Progenitor cell of endocrine pancreas (in vitro differentiated cells): ENCODE results near the gene TOMM70. TPM values are rescaled to one million over a fixed set of nuclear protein-coding genes. Genes with fewer than 3 reads are reported as not detected.
"Not testable (repeated sequence)": the region's sequence is repeated elsewhere in the genome, so short reads cannot be mapped to it uniquely, and the experiment has no call there.

Experiments
- DNase-seq: peaks from one replicate; pipeline ENCODE4 v3.0.0; 2021; ENCODE audit warnings: low spot score; ENCODE audit not compliant: unreplicated experiment
- H3K27ac Mint-ChIP-seq: 2 replicates; pipeline ENCODE4 v1.8.0; 2021; ENCODE audit warnings: mild to moderate bottlenecking, moderate library complexity, mixed read lengths
- H3K27me3 Mint-ChIP-seq: 2 replicates; pipeline ENCODE4 v1.8.0; 2021; ENCODE audit warnings: mixed read lengths
- H3K36me3 Mint-ChIP-seq: 2 replicates; pipeline ENCODE4 v1.8.0; 2022; ENCODE audit warnings: mixed read lengths; ENCODE audit not compliant: insufficient read depth
- H3K4me1 Mint-ChIP-seq: 2 replicates; pipeline ENCODE4 v1.8.0; 2021; ENCODE audit warnings: low read depth, mixed read lengths
- H3K4me3 Mint-ChIP-seq: 2 replicates; pipeline ENCODE4 v1.8.0; 2021; ENCODE audit warnings: low read depth, mild to moderate bottlenecking, moderate library complexity, mixed read lengths
- H3K9me3 Mint-ChIP-seq: 2 replicates; pipeline ENCODE4 v1.8.0; 2021; ENCODE audit warnings: low read depth, mixed read lengths
- long read RNA-seq: library from polyadenylated mRNA; unstranded; transcript quantifications from one replicate; pipeline ENCODE4 v2.0.0, GENCODE V29; 2020
- total RNA-seq: library from RNA; stranded (reverse); gene quantifications from 2 replicates; pipeline ENCODE4 v1.2.1, GENCODE V29; 2021
- TF ChIP-seq, protein P1 (sequence below): fragments of 200-600 bp; sonication (generic); IDR thresholded peaks from one replicate; pipeline ENCODE4 v1.5.0; 2021; ENCODE audit warnings: antibody characterized with exemption, mild to moderate bottlenecking; ENCODE audit not compliant: unreplicated experiment

TOMM70 gene
- 38.3 and 41.8 TPM in 2 replicates for total RNA-seq
- long read RNA-seq, partial matches to known transcripts, result 30 of 31 reads
- long read RNA-seq, other reads (novel, unspliced or antisense), result 0 of 31 reads

DNA sequence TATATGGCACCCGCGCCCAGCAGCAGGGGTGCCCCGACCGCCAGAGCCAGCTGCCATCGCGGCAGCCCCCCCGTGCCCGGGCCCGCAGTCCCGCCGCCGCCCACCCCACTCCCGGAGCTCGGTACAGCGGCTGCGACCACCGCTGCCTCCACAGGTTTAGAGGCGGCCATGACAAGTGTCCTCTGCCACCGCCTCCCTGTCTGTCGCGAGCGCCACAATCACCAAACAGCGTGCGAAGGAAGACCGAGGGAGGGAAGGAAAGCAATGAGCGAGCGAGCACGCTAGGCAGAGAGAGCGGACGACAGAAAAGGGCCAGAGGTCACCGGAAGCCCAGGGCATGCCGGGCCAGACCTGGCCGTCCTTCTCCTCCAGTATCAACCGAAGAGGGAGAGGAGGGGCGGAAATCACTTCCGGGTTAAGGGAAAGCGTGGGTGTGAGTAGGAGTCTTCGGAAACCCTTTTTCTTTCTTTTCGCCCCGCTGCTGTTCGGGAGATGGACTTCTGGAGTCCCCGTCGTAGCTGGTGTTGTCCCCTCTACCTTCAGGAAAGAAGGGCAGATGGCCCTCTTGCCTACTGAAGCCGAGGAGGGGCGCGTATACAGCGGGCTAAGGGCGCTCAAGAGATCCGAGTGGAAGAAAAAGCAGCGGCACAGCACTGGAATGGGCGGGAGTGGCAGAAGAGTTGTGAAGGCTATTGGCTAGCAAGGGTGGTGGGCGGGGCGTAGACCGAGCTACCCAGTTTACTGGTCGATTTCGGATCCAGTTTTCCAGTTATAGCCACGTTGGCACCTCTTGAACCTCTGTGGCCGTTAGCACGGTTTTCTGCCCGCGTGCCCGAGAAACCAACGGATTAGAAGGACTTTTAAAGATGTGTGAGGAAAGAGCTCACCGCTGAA, at the start of gene TOMM70, which contains the start of gene LNP1:
TSS of gene TOMM70 (minus strand) at position 310 of the 894 bp plus-strand sequence. CDS start at position 170, 140 bp downstream.
TSS of gene LNP1 (plus strand) at position 760 of the 894 bp plus-strand sequence. CDS start 28,191 bp downstream, outside the sequence.
- Mint-ChIP-seq H3K9me3 (peaks cover 3% of the 10 kb centered on the region), H3K4me1 (peaks cover 32% of the 10 kb centered on the region), H3K27me3 (no peaks in the 10 kb centered on the region), H3K27ac (peak within 1 kb of the TSS; percentile 97), H3K4me3 (peak within 1 kb of the TSS; percentile 92), H3K36me3 (peaks cover 3% of the 10 kb centered on the region)
- peak; percentile 80 for DNase-seq
- TF ChIP-seq, protein P1, sequence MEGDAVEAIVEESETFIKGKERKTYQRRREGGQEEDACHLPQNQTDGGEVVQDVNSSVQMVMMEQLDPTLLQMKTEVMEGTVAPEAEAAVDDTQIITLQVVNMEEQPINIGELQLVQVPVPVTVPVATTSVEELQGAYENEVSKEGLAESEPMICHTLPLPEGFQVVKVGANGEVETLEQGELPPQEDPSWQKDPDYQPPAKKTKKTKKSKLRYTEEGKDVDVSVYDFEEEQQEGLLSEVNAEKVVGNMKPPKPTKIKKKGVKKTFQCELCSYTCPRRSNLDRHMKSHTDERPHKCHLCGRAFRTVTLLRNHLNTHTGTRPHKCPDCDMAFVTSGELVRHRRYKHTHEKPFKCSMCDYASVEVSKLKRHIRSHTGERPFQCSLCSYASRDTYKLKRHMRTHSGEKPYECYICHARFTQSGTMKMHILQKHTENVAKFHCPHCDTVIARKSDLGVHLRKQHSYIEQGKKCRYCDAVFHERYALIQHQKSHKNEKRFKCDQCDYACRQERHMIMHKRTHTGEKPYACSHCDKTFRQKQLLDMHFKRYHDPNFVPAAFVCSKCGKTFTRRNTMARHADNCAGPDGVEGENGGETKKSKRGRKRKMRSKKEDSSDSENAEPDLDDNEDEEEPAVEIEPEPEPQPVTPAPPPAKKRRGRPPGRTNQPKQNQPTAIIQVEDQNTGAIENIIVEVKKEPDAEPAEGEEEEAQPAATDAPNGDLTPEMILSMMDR, result no peak

- Mint-ChIP-seq H3K36me3 (peaks cover 11% of the 10 kb centered on the region), H3K27ac (no peak overlapping the region), H3K4me3 (no peak overlapping the region), H3K9me3 (peaks cover 9% of the 10 kb centered on the region), H3K4me1 (peaks cover 9% of the 10 kb centered on the region), H3K27me3 (no peaks in the 10 kb centered on the region)
- DNase-seq, result no peak
- TF ChIP-seq, protein P1, result no peak
These were observed 48.3 kb upstream of the TOMM70 start for GRCh38 chr3:100449214-100449613.

GRCh38 chr3:100448079-100448478, 47.2 kb upstream of the TOMM70 start:
- H3K27ac Mint-ChIP-seq, result no peak overlapping the region
- DNase-seq, result no peak
- no peaks in the 10 kb centered on the region for H3K27me3 Mint-ChIP-seq
- peaks cover 7% of the 10 kb centered on the region for H3K4me1 Mint-ChIP-seq
- H3K36me3 Mint-ChIP-seq, result peaks cover 12% of the 10 kb centered on the region
- H3K9me3 Mint-ChIP-seq, result peaks cover 13% of the 10 kb centered on the region
- no peak overlapping the region for H3K4me3 Mint-ChIP-seq
- TF ChIP-seq, protein P1, result no peak

DNA sequence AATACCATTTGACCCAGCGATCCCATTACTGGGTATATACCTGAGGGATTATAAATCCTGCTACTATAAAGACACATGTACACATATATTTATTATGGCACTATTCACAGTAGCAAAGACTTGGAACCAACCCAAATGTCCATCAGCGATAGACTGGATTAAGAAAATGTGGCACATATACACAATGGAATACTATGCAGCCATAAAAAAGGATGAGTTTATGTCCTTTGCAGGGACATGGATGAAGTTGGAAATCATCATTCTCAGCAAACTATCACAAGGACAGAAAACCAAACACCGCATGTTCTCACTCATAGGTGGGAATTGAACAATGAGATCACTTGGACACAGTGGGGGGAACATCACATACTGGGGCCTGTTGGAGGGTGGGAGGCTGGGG, 46.2 kb upstream of the TOMM70 start:
- DNase-seq, H3K27me3 Mint-ChIP-seq, H3K4me1 Mint-ChIP-seq, H3K4me3 Mint-ChIP-seq, H3K27ac Mint-ChIP-seq: not testable (repeated sequence)
- Mint-ChIP-seq H3K36me3 (peaks cover 16% of the 10 kb centered on the region), H3K9me3 (peaks cover 21% of the 10 kb centered on the region)

DNA sequence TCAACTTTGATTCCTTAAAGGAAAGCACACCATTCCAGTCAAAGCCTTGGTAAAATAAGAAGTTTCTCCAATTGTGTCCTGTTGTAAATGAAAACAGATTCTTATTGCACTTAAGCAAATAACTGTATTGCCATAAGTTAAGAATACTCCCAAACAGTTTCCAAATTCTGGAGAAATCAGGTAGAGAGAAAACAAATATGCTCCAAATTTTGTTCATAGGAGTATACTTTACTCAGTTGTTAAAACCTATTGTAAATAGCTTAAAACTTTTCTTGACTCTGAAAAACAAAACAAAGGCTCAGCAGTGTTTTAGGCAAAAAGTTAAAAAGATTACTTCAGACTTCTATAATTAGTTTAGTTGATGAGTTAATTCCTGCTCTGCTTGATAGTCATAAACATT, 42.8 kb upstream of the TOMM70 start:
- Mint-ChIP-seq H3K4me3 (no peak overlapping the region), H3K9me3 (peaks cover 21% of the 10 kb centered on the region), H3K27me3 (no peaks in the 10 kb centered on the region), H3K27ac (no peak overlapping the region), H3K36me3 (peaks cover 16% of the 10 kb centered on the region), H3K4me1 (no peaks in the 10 kb centered on the region)
- no peak for DNase-seq
- TF ChIP-seq, protein P1, result no peak
